Trophoblast cell (in vitro differentiated cells and primary cell): Measurements from ENCODE around the gene FBP1.

Experiments
- DNase-seq, 2 donors: peaks; one replicate each; pipeline ENCODE4 v3.0.0-alpha.2; 2016
- H2AFZ ChIP-seq: 2 replicates; pipeline ENCODE4 v1.6.1; 2013; ENCODE audit warnings: low read length, moderate library complexity, mild to moderate bottlenecking; ENCODE audit not compliant: insufficient read depth, poor library complexity
- H2AK5ac ChIP-seq: 2 replicates; pipeline ENCODE4 v1.6.1; 2013; ENCODE audit warnings: mild to moderate bottlenecking, low read length
- H2BK120ac ChIP-seq: 2 replicates; pipeline ENCODE4 v1.6.1; 2013; ENCODE audit warnings: low read length, mild to moderate bottlenecking, moderate library complexity; ENCODE audit not compliant: insufficient read depth, poor library complexity
- H2BK12ac ChIP-seq: 2 replicates; pipeline ENCODE4 v1.6.1; 2013; ENCODE audit warnings: mild to moderate bottlenecking, low read length, moderate library complexity
- H2BK5ac ChIP-seq: 2 replicates; pipeline ENCODE4 v1.6.1; 2013; ENCODE audit warnings: low read length, low read depth, moderate library complexity, mild to moderate bottlenecking; ENCODE audit not compliant: poor library complexity
- H3K14ac ChIP-seq: 2 replicates; pipeline ENCODE4 v1.6.1; 2013; ENCODE audit warnings: mild to moderate bottlenecking, low read length
- H3K18ac ChIP-seq: 2 replicates; pipeline ENCODE4 v1.6.1; 2013; ENCODE audit warnings: mild to moderate bottlenecking, low read length
- H3K23ac ChIP-seq: 2 replicates; pipeline ENCODE4 v1.6.1; 2013; ENCODE audit warnings: low read length
- H3K27ac ChIP-seq: 2 replicates; pipeline ENCODE4 v1.5.1; 2013; ENCODE audit warnings: low read depth, mild to moderate bottlenecking, inconsistent platforms, low read length, moderate library complexity
- H3K27me3 ChIP-seq: 2 replicates; pipeline ENCODE4 v1.6.1; 2013; ENCODE audit warnings: inconsistent platforms, mild to moderate bottlenecking, low read length, moderate library complexity; ENCODE audit not compliant: insufficient read depth
- H3K36me3 ChIP-seq, 2 experiments: 1 replicate in 1 of 2; 2 replicates in 1 of 2; pipeline ENCODE4 v1.6.1; 2013; ENCODE audit warnings: low read length in 2 of 2, mild to moderate bottlenecking in 2 of 2, moderate library complexity in 1 of 2; ENCODE audit not compliant: insufficient read depth in 2 of 2, control insufficient read depth in 1 of 2
- H3K4ac ChIP-seq: 2 replicates; pipeline ENCODE4 v1.6.1; 2013; ENCODE audit warnings: low read depth, mild to moderate bottlenecking, low read length, moderate library complexity
- H3K4me1 ChIP-seq, 2 experiments: 1 replicate in 1 of 2; 2 replicates in 1 of 2; pipeline ENCODE4 v1.6.1; 2013; ENCODE audit warnings: low read length in 2 of 2, mild to moderate bottlenecking in 2 of 2, moderate library complexity in 1 of 2; ENCODE audit not compliant: insufficient read depth in 2 of 2, control insufficient read depth in 1 of 2
- H3K4me2 ChIP-seq: 2 replicates; pipeline ENCODE4 v1.6.1; 2013; ENCODE audit warnings: inconsistent platforms, mild to moderate bottlenecking, low read length, moderate library complexity
- H3K4me3 ChIP-seq: 2 replicates; pipeline ENCODE4 v1.5.1; 2013; ENCODE audit warnings: mild to moderate bottlenecking, low read depth, low read length, inconsistent platforms
- H3K79me1 ChIP-seq: one replicate; pipeline ENCODE4 v1.6.1; 2013; ENCODE audit warnings: low read length
- H3K79me2 ChIP-seq: 2 replicates; pipeline ENCODE4 v1.6.1; 2013; ENCODE audit warnings: low read length, mild to moderate bottlenecking; ENCODE audit not compliant: control insufficient read depth, insufficient read depth, poor library complexity
- H3K9ac ChIP-seq: 2 replicates; pipeline ENCODE4 v1.6.1; 2013; ENCODE audit warnings: mild to moderate bottlenecking, low read length
- H3K9me3 ChIP-seq: 2 replicates; pipeline ENCODE4 v1.6.1; 2013; ENCODE audit warnings: low read depth, mild to moderate bottlenecking, control low read depth, inconsistent platforms, low read length; ENCODE audit not compliant: insufficient read depth
- H4K12ac ChIP-seq: 2 replicates; pipeline ENCODE4 v1.6.1; 2013; ENCODE audit warnings: low read depth, mild to moderate bottlenecking, low read length, moderate library complexity
- H4K8ac ChIP-seq: 2 replicates; pipeline ENCODE4 v1.6.1; 2013; ENCODE audit warnings: low read depth, mild to moderate bottlenecking, low read length, moderate library complexity
- H4K91ac ChIP-seq: one replicate; pipeline ENCODE4 v1.6.1; 2013; ENCODE audit warnings: low read depth, mild to moderate bottlenecking, low read length, moderate library complexity
- WGBS: extraction: QIAGEN DNeasy Blood & Tissue Kit; methylation state at CpG from one replicate; pipeline ENCODE4 v1.1.7; 2013; ENCODE audit warnings: missing lambda C conversion rate; ENCODE audit not compliant: insufficient read length, insufficient coverage; ENCODE audit errors: extremely low coverage; 5-methylcytosine and 5-hydroxymethylcytosine counted together

Gene FBP1

DNA sequence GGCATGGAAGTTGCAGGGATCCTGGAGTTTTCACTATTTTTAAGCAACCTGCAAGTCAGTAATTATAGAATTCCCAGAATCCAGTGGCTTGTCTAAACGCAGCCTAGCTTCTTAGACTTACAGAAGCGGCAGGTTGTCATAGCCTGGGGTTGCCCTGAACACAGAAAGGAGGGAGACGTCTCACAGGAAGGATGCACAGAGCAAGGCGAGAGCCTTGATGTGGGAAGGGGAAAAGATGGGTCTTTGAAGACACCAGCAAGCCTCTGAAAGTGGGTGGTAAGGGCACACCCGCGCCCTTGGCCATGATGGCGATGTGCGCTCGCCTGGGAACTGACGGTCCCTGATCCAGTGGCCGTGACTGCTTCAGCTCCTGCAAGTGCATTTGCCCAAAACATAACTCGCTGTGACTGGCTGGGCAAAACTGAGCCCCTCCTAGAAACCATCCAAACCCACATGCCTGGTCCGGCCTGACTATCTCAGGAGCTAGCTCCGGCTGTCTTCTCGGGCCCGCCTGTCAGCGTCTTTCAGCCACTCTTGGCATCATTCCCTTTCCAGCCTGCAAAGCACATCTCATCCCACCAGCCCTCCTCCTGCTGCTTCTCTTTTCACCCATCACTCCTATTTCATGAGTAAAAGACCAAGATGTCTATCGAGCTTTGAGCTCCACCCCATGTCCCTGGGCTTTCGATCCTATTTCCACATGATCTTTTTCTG is 17.1 kb downstream of the FBP1 start:
- no peak overlapping the region for H2BK12ac ChIP-seq
- no peak overlapping the region for H3K27ac ChIP-seq
- no peak overlapping the region for H3K9ac ChIP-seq
- H4K91ac ChIP-seq = no peak overlapping the region
- H4K8ac ChIP-seq = no peak overlapping the region
- no peak overlapping the region for H3K14ac ChIP-seq
- no peak overlapping the region for H2BK5ac ChIP-seq
- H3K4me3 ChIP-seq = no peak overlapping the region
- no peak overlapping the region for H3K18ac ChIP-seq
- no peaks in the 10 kb centered on the region for H3K36me3 ChIP-seq
- H3K79me2 ChIP-seq = no peaks in the 10 kb centered on the region
- H3K4ac ChIP-seq = no peak overlapping the region
- H3K27me3 ChIP-seq = no peaks in the 10 kb centered on the region
- no peak overlapping the region for H2AK5ac ChIP-seq
- WGBS = no CpG with 5 or more reads among the region's 19 CpGs
- no peaks in the 10 kb centered on the region for H3K9me3 ChIP-seq
- H3K4me2 ChIP-seq = no peak overlapping the region
- H3K4me1 ChIP-seq = no peaks in the 10 kb centered on the region
- no peaks in the 10 kb centered on the region for H3K79me1 ChIP-seq
- H2BK120ac ChIP-seq = no peak overlapping the region
- H2AFZ ChIP-seq = no peak overlapping the region
- no peak overlapping the region for H4K12ac ChIP-seq
- no peak for DNase-seq
- H3K23ac ChIP-seq = no peak overlapping the region

DNA sequence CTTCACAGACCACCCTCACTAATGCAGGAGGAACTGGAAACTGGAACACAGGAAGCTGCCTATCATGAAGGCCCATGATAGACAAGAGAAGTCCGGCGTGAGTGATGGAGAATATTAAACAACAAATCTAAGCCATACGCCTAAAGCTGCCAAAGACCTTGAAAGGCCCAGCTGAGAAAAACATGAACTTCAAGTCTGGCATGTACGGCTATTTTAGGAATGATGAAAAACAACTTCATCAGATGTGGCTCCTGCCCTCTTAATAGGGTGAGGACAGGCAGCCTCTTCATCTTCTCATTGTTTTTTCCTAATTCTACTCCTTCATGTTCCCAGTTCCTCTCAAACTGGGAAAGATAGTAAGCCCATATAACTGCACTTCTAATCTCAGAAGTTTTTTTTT is 20.3 kb downstream of the FBP1 start:
- Histone ChIP-seq H2BK120ac (no peak overlapping the region), H3K4me1 (no peaks in the 10 kb centered on the region), H3K79me1 (no peaks in the 10 kb centered on the region), H2BK12ac (no peak overlapping the region), H3K4ac (no peak overlapping the region), H4K12ac (no peak overlapping the region), H3K79me2 (no peaks in the 10 kb centered on the region), H2BK5ac (no peak overlapping the region), H3K27ac (no peak overlapping the region), H3K14ac (no peak overlapping the region), H4K8ac (no peak overlapping the region), H3K18ac (no peak overlapping the region), H3K23ac (no peak overlapping the region), H3K4me3 (no peak overlapping the region), H3K4me2 (no peak overlapping the region), H3K36me3 (no peaks in the 10 kb centered on the region), H3K9ac (no peak overlapping the region), H2AK5ac (no peak overlapping the region), H4K91ac (no peak overlapping the region), H3K27me3 (no peaks in the 10 kb centered on the region), H2AFZ (no peak overlapping the region), H3K9me3 (no peaks in the 10 kb centered on the region)
- DNase-seq = peak in 1 of 2 donors; percentile 33
- WGBS = no CpG with 5 or more reads among the region's 4 CpGs

DNA sequence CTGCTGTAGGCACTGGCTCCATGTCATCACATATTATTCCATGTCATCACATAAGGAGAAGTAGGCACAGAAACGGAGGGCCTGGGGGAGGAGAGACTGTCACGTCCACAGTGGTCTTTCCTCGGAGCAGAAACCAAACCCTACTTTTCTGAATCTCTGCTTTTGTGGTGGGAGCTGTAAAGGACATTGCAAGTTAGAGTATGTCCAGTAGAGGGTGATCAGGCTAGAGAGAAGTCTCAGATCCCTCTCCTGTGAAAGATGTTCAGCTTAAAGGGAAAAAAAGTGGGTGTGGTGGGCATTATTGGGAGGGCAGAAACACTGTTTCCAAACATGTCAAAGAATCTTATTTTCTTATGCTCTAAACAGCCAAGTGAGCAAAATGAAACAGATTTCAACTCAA is 26.3 kb downstream of the FBP1 start:
- Histone ChIP-seq H2BK12ac (no peak overlapping the region), H4K12ac (no peak overlapping the region), H3K79me2 (no peaks in the 10 kb centered on the region), H3K9me3 (peaks cover 2% of the 10 kb centered on the region), H2AK5ac (no peak overlapping the region), H4K8ac (no peak overlapping the region), H2AFZ (no peak overlapping the region), H4K91ac (no peak overlapping the region), H3K9ac (no peak overlapping the region), H2BK120ac (no peak overlapping the region), H3K79me1 (no peaks in the 10 kb centered on the region), H3K4me2 (no peak overlapping the region), H3K14ac (no peak overlapping the region), H3K18ac (no peak overlapping the region), H3K4me3 (no peak overlapping the region), H3K36me3 (no peaks in the 10 kb centered on the region), H3K27me3 (no peaks in the 10 kb centered on the region), H3K4me1 (no peaks in the 10 kb centered on the region), H3K23ac (no peak overlapping the region), H3K4ac (no peak overlapping the region), H3K27ac (no peak overlapping the region), H2BK5ac (no peak overlapping the region)
- WGBS = no CpG with 5 or more reads among the region's 3 CpGs
- DNase-seq = no peak

DNA sequence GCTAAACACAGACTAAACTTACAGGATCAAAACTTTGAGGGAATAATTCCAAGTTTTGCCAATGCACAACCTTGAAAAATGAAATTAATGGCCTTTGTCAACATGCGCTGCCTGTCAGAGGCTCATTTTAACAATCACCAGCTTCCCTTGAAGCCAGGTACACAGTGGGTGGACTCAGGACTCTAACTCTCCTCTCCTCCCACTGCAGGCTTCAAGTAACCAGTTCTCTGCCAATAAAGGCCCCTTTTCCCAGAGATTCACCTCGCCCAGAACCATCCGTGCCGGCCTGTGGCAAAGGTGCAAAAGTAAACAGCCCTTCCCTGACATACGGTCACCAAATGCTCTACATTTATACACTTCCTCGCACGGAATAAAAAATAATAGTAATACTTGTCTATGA is 27.2 kb downstream of the FBP1 start:
- no peak overlapping the region for H4K91ac ChIP-seq
- no peak for DNase-seq
- no peak overlapping the region for H4K12ac ChIP-seq
- H3K4me3 ChIP-seq = no peak overlapping the region
- H2BK120ac ChIP-seq = no peak overlapping the region
- H3K79me2 ChIP-seq = no peaks in the 10 kb centered on the region
- H2AK5ac ChIP-seq = no peak overlapping the region
- H3K4me2 ChIP-seq = no peak overlapping the region
- no peak overlapping the region for H3K18ac ChIP-seq
- no peaks in the 10 kb centered on the region for H3K36me3 ChIP-seq
- H3K27ac ChIP-seq = no peak overlapping the region
- no CpG with 5 or more reads among the region's 7 CpGs for WGBS
- H3K23ac ChIP-seq = no peak overlapping the region
- H3K9ac ChIP-seq = no peak overlapping the region
- no peak overlapping the region for H2BK12ac ChIP-seq
- no peaks in the 10 kb centered on the region for H3K79me1 ChIP-seq
- H3K14ac ChIP-seq = no peak overlapping the region
- H3K4me1 ChIP-seq = no peaks in the 10 kb centered on the region
- peaks cover 2% of the 10 kb centered on the region for H3K9me3 ChIP-seq
- no peak overlapping the region for H3K4ac ChIP-seq
- H2AFZ ChIP-seq = no peak overlapping the region
- no peaks in the 10 kb centered on the region for H3K27me3 ChIP-seq
- H4K8ac ChIP-seq = no peak overlapping the region
- no peak overlapping the region for H2BK5ac ChIP-seq
